HAP-1 (cell line): Measurements from ENCODE around the gene DOCK3.
A peak's percentile ranks its signal among the peaks of the same experiment; 100 is the strongest.

Source experiments
- DNase-seq, 2 experiments: peaks; one replicate each; pipeline ENCODE4 v3.0.0-alpha.2; 2016 to 2020; ENCODE audit warnings: low spot score in 2 of 2
- H3K27me3 ChIP-seq: fragments of 250-450 bp; sonication (Bioruptor Pico); 2 replicates; pipeline ENCODE4 v1.5.1; 2020; ENCODE audit warnings: low read depth, mild to moderate bottlenecking, moderate library complexity
- H3K36me3 ChIP-seq: fragments of 250-450 bp; sonication (Bioruptor Pico); replicated peaks from 2 replicates; pipeline ENCODE4 v1.5.1; 2020; ENCODE audit warnings: mild to moderate bottlenecking
- H3K4me1 ChIP-seq: fragments of 250-450 bp; sonication (Bioruptor Pico); 2 replicates; pipeline ENCODE4 v1.5.1; 2020; ENCODE audit warnings: mild to moderate bottlenecking
- H3K4me3 ChIP-seq: fragments of 250-450 bp; sonication (Bioruptor Pico); 2 replicates; pipeline ENCODE4 v1.5.1; 2020; ENCODE audit warnings: mild to moderate bottlenecking, moderate library complexity
- H3K9me3 ChIP-seq: fragments of 250-450 bp; sonication (Bioruptor Pico); 2 replicates; pipeline ENCODE4 v1.5.1; 2020; ENCODE audit warnings: mild to moderate bottlenecking, moderate library complexity
- in situ Hi-C: fragments of 300-500 bp; cut with MboI; formaldehyde crosslinking; loops from 3 replicates; pipeline ENCODE4 v1.14.3; 2020; ENCODE audit warnings: low sequenced_read_pairs, inconsistent platforms, mixed read lengths

DOCK3 gene

DNA sequence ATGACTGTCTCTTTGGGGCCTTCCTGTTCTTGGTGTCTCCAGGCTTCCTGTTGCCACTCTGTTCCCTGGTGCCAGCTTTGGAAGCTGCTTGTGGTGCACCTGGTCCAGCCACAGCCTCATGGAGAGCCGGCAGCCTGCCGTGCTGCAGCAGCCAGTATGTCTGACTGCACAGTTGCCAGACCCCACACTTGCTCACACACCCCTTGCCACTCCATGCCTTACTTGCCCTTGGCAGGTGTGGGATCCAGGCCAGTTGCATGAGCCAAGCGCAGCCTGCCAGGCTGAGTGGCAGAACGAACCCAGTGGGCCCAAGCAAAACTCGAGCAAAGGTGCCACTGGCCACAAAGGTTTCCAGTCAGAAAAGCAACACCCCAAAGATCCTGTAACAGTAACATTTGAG lies 309.2 kb downstream of the DOCK3 start:
- H3K36me3 ChIP-seq = no peaks in the 10 kb centered on the region
- H3K4me3 ChIP-seq = no peak overlapping the region
- no peaks in the 10 kb centered on the region for H3K9me3 ChIP-seq
- no peaks in the 10 kb centered on the region for H3K27me3 ChIP-seq
- no peak for DNase-seq
- peaks cover 16% of the 10 kb centered on the region for H3K4me1 ChIP-seq
- in situ Hi-C loops = no loop called here

GRCh38 chr3:50985893-50986292 lies 311.2 kb downstream of the DOCK3 start:
- H3K27me3 ChIP-seq = no peaks in the 10 kb centered on the region
- no peaks in the 10 kb centered on the region for H3K9me3 ChIP-seq
- in situ Hi-C loops = no loop called here
- no peak for DNase-seq
- no peak overlapping the region for H3K4me3 ChIP-seq
- no peaks in the 10 kb centered on the region for H3K4me1 ChIP-seq
- H3K36me3 ChIP-seq = no peaks in the 10 kb centered on the region

- H3K4me3 ChIP-seq = no peak overlapping the region
- no peaks in the 10 kb centered on the region for H3K4me1 ChIP-seq
- no peaks in the 10 kb centered on the region for H3K9me3 ChIP-seq
- in situ Hi-C loops = no loop called here
- no peaks in the 10 kb centered on the region for H3K36me3 ChIP-seq
- H3K27me3 ChIP-seq = no peaks in the 10 kb centered on the region
- no peak for DNase-seq
Observed at GRCh38 chr3:50986726-50987125, 312.0 kb downstream of the DOCK3 start.

DNA sequence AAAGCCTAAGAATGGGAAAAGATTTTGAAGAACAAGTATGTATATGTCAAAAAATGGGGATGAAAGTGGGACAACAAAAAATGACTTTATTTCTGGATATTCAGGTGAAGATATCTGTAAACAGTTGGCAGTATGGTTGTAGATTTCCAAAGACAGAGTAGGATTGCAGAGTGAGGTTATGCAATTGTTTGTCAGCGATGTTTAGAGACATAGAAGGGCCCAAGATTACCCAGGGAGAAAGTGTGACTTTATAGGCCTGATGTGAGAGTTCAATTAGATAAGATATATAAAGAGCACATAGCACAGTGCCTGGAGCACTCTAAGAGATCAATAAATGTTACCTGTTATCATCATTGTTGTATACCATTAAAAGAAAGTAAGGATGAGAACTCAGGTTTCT lies 319.8 kb downstream of the DOCK3 start:
- no peak for DNase-seq
- no peak overlapping the region for H3K4me3 ChIP-seq
- in situ Hi-C loops = no loop called here
- H3K4me1 ChIP-seq = peaks cover 6% of the 10 kb centered on the region
- no peaks in the 10 kb centered on the region for H3K27me3 ChIP-seq
- no peaks in the 10 kb centered on the region for H3K36me3 ChIP-seq
- no peaks in the 10 kb centered on the region for H3K9me3 ChIP-seq

DNA sequence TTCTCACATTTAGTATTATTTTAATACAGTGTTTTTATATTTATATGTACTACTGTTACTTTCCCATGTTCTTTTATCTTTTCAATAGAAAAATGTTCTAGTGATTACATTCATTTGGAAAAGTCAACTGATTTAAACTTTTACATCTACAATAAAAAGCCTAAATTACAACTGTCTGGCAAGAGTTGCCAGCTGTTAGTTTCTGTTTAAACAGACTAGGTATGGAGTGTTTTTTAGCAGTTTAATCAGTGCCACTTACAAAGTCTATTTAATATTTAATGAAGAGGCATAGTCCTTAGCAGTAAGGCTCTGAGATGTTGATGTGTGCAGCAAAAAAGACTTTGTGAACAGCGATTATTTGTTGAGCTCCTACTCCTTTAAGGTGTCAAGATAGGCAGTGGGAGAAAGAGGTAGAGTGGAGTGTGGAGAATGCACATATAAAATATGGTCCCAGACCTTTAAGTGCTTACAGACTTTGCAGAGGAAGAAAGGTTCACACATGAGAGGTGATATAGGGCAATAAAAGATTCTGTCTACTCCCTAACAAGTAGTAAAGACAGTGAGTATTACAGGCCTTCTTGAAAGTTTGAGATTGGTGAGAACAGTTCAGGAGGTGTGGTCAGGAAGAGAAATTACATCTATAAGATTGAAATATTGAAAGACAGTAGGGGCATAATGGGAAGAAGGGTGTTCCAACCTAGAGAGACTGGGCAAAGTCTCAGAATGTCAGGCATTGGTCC lies 320.5 kb downstream of the DOCK3 start:
- Histone ChIP-seq H3K9me3 (no peaks in the 10 kb centered on the region), H3K4me3 (no peak overlapping the region), H3K27me3 (no peaks in the 10 kb centered on the region), H3K36me3 (no peaks in the 10 kb centered on the region), H3K4me1 (peaks cover 6% of the 10 kb centered on the region)
- in situ Hi-C loops = no loop called here
- DNase-seq = no peak

GRCh38 chr3:51002495-51002894 lies 327.8 kb downstream of the DOCK3 start:
- no peaks in the 10 kb centered on the region for H3K36me3 ChIP-seq
- in situ Hi-C loops = no loop called here
- no peaks in the 10 kb centered on the region for H3K4me1 ChIP-seq
- no peaks in the 10 kb centered on the region for H3K27me3 ChIP-seq
- H3K4me3 ChIP-seq = no peak overlapping the region
- DNase-seq = no peak
- no peaks in the 10 kb centered on the region for H3K9me3 ChIP-seq

DNA sequence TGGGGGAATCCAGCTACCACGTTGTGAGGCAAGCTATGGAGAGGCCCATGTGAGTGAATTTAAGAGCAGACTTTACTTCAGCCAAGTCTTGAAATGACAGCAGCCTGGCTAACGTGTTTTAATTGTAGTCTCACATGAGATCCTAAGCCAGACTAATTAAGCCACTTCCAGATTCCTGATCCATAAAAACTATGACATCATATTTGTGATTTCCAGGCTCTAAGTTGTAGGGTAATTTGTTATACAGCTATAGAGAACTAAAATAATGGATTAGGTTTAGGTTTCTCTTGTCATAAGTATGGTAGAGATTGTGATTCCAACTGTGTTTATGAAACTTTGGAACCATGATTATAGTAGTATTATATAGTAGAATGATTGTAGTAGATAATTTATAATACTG lies 329.5 kb downstream of the DOCK3 start:
- DNase-seq = no peak
- in situ Hi-C loops = no loop called here

GRCh38 chr3:51024121-51024520 lies 349.4 kb downstream of the DOCK3 start:
- H3K36me3 ChIP-seq = no peaks in the 10 kb centered on the region
- H3K4me1 ChIP-seq = no peaks in the 10 kb centered on the region
- in situ Hi-C loops = no loop called here
- no peak overlapping the region for H3K4me3 ChIP-seq
- no peaks in the 10 kb centered on the region for H3K9me3 ChIP-seq
- no peaks in the 10 kb centered on the region for H3K27me3 ChIP-seq
- DNase-seq = no peak

More for the DNA sequence above, 329.5 kb downstream of the DOCK3 start:
- H3K4me3 ChIP-seq = no peak overlapping the region
- H3K9me3 ChIP-seq = no peaks in the 10 kb centered on the region
- no peaks in the 10 kb centered on the region for H3K36me3 ChIP-seq
- H3K27me3 ChIP-seq = no peaks in the 10 kb centered on the region
- no peaks in the 10 kb centered on the region for H3K4me1 ChIP-seq

- H3K36me3 ChIP-seq = no peaks in the 10 kb centered on the region
- H3K9me3 ChIP-seq = no peaks in the 10 kb centered on the region
- no peaks in the 10 kb centered on the region for H3K4me1 ChIP-seq
- H3K4me3 ChIP-seq = no peak overlapping the region
- peak in 1 of 2 experiments; percentile 50 for DNase-seq
- in situ Hi-C loops = no loop called here
- H3K27me3 ChIP-seq = no peaks in the 10 kb centered on the region
Observed at GRCh38 chr3:51024765-51025632, 350.3 kb downstream of the DOCK3 start.

GRCh38 chr3:51031666-51032065 lies 356.9 kb downstream of the DOCK3 start:
- in situ Hi-C loops = no loop called here
- H3K9me3 ChIP-seq = no peaks in the 10 kb centered on the region
- no peaks in the 10 kb centered on the region for H3K36me3 ChIP-seq
- DNase-seq = no peak
- no peak overlapping the region for H3K4me3 ChIP-seq
- no peaks in the 10 kb centered on the region for H3K27me3 ChIP-seq
- H3K4me1 ChIP-seq = no peaks in the 10 kb centered on the region

- no peak for DNase-seq
- no peaks in the 10 kb centered on the region for H3K27me3 ChIP-seq
- H3K36me3 ChIP-seq = no peaks in the 10 kb centered on the region
- in situ Hi-C loops = no loop called here
- H3K4me1 ChIP-seq = no peaks in the 10 kb centered on the region
- H3K9me3 ChIP-seq = no peaks in the 10 kb centered on the region
- no peak overlapping the region for H3K4me3 ChIP-seq
Observed at GRCh38 chr3:51035630-51036029, 360.9 kb downstream of the DOCK3 start.

- in situ Hi-C loops = no loop called here
- H3K9me3 ChIP-seq = no peaks in the 10 kb centered on the region
- H3K4me1 ChIP-seq = no peaks in the 10 kb centered on the region
- DNase-seq = no peak
- no peaks in the 10 kb centered on the region for H3K27me3 ChIP-seq
- no peaks in the 10 kb centered on the region for H3K36me3 ChIP-seq
- no peak overlapping the region for H3K4me3 ChIP-seq
Observed at GRCh38 chr3:51044982-51045381, 370.3 kb downstream of the DOCK3 start.

DNA sequence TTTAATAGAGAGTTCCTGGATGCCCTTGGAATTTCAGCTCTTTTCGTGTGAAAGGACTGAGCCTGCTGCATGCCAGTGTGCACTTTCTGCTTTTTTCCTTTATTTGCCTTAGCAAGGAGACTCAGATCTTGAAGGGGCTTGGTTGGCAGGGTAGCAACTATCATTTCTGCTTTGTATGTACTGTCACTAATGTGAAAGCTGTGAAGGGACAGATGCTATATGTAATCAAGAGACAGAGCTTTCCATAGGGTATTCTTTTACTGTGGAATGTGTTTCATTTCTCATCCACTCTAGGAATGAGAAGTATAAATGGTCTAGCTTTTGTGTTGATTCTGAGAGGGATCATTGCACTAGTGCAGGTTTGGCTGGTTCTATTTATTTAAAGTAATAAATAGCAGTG lies 377.8 kb downstream of the DOCK3 start:
- no peaks in the 10 kb centered on the region for H3K27me3 ChIP-seq
- H3K4me3 ChIP-seq = no peak overlapping the region
- no peak for DNase-seq
- H3K9me3 ChIP-seq = no peaks in the 10 kb centered on the region
- in situ Hi-C loops = no loop called here
- H3K4me1 ChIP-seq = no peaks in the 10 kb centered on the region
- H3K36me3 ChIP-seq = no peaks in the 10 kb centered on the region

GRCh38 chr3:51057121-51057520 lies 382.4 kb downstream of the DOCK3 start:
- H3K4me3 ChIP-seq = no peak overlapping the region
- no peaks in the 10 kb centered on the region for H3K4me1 ChIP-seq
- no peak for DNase-seq
- no peaks in the 10 kb centered on the region for H3K36me3 ChIP-seq
- H3K27me3 ChIP-seq = no peaks in the 10 kb centered on the region
- H3K9me3 ChIP-seq = no peaks in the 10 kb centered on the region
- in situ Hi-C loops = no loop called here
